Stimulated activated CD4-positive, alpha-beta T cell treated with anti-CD3 and anti-CD28 coated beads, Interleukin-4, amount 100 ng/mL, for 48 hours (primary cell): Measurements from ENCODE around the gene ANKMY1.

Experiments
- DNase-seq, 2 donors: peaks; one replicate each; pipeline ENCODE4 v3.0.0-alpha.2; 2020; ENCODE audit warnings: low read depth in 2 of 2

The ANKMY1 gene, protein sequence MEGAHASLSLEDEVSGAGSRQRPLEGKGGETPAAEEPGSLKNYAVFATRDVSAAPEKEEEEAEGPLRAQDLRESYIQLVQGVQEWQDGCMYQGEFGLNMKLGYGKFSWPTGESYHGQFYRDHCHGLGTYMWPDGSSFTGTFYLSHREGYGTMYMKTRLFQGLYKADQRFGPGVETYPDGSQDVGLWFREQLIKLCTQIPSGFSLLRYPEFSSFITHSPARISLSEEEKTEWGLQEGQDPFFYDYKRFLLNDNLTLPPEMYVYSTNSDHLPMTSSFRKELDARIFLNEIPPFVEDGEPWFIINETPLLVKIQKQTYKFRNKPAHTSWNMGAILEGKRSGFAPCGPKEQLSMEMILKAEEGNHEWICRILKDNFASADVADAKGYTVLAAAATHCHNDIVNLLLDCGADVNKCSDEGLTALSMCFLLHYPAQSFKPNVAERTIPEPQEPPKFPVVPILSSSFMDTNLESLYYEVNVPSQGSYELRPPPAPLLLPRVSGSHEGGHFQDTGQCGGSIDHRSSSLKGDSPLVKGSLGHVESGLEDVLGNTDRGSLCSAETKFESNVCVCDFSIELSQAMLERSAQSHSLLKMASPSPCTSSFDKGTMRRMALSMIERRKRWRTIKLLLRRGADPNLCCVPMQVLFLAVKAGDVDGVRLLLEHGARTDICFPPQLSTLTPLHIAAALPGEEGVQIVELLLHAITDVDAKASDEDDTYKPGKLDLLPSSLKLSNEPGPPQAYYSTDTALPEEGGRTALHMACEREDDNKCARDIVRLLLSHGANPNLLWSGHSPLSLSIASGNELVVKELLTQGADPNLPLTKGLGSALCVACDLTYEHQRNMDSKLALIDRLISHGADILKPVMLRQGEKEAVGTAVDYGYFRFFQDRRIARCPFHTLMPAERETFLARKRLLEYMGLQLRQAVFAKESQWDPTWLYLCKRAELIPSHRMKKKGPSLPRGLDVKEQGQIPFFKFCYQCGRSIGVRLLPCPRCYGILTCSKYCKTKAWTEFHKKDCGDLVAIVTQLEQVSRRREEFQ

DNA sequence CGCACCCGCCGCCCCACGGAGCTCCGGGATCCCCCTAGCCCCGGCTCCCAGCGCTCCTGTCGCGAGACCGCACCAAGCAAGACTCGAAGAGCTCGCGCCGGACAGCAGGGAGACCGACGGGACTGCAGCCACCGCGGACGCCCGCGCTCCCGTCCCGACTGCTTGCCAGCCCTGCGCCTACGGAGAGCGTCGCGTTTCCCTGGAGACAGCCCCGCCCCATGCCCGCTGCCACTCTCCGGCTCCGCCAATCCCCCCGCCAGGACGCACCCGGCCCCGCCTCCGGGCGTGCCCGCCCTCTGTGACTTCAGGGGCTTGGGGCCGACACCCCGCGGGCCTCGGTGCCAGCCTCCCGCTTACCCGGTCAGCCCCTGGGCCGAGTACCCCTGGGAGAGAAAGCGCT, at the start of gene ANKMY1:
Gene ANKMY1 (minus strand): TSS at position 181 of the 400 bp plus-strand sequence. CDS start 653 bp downstream, outside the sequence.
- peak; percentile 69 to 72 for DNase-seq

DNA sequence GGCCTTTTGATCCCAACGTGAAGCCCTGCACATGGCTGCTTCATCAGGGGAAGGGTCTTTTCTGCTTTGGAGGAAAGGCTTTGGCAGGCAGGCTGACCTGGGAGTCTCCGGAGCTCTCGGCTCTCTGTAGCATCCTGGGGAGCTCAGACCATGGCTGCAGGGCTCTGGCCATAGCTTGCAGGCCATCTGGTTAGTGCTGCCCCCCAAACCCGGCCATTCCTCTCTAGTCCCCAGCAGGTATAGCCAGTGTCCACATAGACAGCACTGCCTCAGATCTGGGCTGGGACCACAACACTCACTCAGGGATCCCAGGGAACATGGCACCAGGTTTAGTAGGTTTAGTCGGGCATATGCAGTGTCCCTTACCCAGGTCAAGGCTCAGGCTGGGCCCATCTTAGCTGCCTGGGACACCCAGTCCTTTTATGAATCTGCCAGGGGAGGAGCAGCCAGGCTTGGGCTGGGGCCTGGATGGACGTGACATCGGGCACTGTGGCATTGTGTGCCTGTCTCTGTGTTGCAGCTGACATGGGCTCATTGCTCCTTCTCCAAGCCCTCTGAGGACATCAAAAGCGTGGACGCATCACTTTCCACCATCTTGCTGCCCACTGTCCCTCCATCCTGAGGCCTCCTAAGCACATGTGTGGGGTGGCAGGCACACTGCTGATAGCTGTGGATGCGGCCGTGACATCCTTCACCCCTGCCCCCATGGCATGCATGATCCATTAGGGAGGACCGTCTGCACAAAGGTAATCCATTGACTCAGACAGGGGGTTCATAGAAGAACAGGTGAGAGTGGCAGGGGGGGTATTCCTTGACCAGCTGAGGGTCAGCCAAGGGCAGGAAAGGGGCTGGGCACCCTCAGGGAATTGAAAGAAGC, 48.3 kb upstream of the ANKMY1 start:
- DNase-seq, result no peak

DNA sequence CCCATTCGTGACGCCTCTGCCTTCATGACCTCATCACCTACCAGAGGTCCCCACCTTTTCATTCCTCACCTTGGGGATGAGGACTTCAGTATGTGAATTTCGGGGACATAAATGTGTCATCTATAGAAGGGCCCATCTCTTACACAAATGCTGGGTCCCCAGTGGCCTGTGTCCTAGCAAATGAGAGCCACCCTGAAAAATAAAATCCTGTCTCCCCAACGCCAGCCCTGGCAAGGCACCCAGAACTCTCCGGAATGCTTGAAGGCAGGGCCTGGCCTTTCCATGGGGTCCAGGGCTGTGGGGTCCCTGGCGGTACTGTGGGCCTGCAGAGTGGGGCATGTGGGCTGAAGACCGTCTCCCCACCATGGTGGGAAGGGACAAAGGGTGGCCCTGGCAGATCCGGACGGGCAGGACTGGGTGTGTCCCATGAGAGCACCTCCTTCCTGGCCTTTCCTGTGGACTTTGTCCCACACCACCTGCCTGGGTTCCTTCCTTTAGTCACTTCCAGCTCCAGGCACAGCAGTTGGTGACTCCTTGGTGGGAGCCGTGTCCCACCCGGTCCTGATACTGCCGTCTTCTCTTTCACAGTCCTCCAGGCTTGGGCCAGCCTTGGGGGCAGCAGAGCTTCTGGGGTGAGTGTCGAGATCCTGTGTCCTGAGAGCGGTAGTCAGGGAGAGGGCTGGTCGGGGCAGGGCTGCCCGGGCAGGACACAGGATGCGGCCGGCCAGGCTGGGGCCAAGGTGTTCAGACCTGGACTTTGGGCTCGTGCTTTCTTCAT, 47.3 kb upstream of the ANKMY1 start:
- no peak for DNase-seq

DNA sequence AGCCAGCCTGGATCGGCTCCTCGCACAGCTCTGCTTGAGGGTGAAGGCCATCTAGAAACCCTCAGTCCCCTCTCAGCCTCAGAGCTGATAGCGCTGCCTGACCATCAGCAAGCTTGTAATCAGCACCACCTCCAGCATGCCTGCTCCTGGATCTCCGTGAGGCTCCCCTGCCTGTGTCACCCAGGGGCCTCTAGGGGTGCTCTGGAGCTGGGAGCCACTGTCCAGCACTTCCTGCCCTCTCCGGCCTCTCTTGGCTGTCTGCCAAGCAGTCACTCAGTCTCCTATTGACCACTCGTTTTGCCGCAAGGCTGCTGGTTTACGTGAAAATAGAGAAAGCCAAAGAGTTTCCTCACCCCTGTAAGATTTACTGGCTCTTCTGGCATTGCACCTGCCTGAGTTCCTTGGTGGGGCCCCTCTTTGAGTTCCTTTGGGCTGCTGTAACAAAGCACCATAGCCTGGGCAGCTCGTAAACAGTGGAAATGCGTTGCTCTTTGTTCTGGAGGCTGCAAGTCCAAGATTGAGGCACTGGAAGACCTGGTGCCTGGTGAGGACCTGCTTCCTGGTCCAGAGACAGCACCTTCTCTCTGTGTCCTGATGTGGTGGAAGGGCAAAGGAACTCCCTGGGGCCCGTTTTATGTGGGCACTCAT, 46.6 kb upstream of the ANKMY1 start:
- no peak for DNase-seq

DNA sequence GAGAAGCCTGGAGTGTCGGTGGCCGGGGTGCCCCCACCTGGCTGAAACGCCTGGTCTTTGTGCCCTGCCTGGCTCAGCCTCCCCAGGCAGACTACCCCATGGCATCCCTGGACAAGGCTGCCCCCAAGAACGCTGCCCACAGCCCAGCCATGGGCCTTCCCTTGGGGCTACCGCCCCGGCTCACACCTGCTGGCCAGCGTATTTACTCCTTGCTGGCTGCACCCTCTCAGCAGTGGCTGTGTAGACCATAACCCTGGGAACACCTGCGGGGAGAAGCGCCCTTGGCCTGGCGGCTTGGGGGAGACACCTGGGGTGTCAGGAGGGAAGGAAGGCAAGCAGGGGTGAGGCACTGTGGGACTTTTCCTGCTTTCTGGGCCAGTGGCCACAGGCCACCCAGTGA, 46.1 kb upstream of the ANKMY1 start:
- DNase-seq, result no peak

DNA sequence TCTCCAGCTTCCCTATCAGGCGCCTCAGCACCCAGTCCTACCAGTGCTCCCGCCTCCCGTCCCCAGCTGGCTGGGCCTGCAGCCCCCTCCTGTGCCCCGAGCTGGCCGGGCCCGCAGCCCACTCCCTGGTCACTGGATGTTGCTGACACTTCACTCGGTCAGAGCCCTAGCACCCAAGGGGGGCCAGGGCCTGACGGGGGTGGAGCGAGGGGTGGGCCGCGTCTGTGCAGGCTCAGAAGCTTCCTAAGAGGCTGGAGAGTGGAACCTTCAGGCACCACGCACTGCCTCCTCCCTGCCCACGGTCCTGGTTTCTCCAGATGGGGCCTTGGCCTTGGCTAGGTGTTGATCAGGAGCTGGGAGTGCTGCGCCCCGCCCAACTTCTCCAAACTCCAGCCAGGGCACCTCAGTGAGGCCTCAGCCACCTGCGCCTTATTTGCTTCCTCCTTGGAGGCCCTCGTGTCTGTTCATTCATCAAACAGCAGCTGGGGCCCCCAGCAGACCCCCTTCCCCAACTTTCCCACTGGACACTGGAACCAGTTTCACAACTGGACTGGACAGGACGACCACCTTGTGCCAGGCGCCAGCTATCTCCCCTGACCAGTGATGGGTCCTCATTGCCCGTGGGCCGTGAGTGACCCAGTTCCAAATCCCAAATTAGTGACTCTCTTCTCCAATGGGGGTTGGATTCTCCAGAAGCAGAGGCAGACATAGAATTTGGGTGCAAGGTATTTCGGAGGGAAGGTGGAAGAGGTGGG, 45.5 kb upstream of the ANKMY1 start:
- no peak for DNase-seq

DNA sequence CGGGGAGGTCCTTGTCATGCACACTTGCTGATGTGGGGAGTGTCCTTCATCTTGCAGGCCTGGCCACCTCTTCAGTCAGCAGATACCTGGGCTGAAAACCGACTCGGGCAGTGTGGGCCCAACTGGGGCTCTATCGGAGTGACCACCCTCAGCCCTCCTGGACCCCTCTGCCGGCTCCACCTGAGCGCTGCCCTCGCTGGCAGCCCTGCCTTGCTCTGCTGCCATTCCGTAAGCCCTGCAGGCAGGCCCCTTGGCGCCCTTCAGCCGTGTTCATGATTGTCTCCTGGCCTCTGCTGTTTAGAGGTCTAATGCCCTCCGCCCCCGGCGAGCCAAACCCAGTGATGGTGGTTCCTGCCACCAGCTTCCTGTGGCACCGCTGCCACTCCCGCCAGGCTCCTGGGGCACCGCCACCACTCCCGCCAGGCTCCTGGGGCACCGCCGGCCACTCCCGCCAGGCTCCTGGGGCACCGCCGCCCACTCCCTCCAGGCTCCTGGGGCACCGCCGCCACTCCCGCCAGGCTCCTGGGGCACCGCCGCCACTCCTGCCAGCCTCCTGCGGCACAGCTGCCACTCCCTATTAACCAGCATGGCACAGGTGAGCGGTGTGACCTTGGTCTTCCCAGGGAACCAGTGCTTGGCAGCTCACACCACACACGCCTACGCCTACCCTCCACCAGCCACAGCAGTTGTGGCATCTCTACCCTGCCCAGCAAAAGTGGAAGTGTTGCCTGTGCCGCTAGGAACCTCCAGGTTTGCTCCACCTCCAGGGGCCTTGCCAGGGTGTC, 44.7 kb upstream of the ANKMY1 start:
- no peak for DNase-seq

DNA sequence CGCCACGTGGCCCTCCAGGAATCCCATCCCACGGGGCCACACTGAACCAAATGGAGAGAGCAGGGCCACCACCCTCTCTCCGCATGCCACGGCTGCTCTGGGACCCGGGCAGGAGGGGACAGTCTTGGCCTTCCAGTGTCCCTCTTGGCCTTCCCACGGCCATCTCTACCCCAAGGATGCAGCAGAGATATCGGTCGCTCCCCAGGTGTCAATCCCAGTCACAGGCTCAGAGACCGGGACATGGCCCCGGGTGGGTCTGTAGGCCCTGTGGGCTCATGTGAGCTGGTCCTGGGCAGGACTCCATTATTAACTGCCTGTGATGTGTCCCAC, 44.0 kb upstream of the ANKMY1 start:
- no peak for DNase-seq

DNA sequence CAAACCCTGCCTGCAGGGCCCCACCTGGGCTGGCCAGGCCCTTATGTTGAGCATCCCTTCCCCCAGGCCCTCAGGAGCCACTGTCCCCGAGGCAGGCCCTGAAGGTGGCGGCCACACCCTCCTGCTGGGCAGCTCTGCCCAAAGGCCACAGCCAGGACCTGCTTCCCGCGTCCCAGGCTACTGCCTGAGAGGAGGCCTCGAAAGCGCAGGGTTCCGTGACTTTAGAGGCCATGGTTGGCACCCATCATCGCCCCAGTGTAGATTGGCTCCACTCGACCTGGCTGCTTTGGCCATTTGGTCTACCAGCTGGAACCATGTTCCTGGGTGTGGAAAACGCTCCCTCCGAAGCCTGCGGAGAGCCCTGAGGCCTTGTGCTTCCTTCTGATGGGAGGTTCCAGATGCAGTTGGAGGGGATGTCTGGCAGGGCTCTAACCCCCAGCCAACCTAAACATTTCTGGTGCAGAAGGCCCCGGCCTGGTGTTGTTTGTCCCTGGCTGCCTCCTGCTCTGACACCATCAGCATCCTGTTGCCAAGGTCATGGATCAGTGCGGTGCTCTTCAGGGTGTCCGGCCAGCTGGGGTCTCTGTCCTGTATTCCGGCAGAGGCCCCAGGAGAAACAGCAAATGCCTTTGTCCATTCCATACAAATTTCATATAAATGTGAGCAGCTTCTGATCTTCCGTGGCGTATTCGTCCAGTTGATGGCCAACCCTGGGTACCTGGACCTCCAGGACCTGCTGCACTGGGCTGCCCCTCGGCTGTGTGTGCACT, 43.5 kb upstream of the ANKMY1 start:
- no peak for DNase-seq

DNA sequence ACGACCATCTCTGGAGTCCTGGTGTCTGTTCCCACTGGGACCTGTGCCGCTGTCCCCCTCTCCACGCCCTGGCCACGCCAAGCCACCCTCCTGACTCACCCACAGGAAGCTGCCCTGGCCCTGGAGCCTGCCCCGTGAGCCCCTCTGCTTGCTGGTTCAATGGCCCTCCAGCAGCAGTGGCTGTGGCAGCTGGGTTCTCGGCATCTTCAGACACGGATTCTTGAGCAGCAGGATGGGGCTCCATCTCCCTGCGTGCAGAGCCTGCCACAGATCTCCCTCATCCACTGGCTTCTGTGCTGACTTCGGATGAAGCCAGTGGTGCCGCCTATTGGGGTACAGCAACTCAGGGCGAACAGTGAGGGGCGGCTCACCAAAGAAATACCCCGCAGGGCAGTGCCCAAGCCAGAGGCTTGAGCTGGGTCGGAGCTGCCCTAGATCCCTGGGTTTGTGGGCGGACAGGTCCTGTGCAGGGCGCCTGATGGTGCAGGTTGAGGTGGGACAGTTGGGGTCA, 42.7 kb upstream of the ANKMY1 start:
- DNase-seq, result no peak

DNA sequence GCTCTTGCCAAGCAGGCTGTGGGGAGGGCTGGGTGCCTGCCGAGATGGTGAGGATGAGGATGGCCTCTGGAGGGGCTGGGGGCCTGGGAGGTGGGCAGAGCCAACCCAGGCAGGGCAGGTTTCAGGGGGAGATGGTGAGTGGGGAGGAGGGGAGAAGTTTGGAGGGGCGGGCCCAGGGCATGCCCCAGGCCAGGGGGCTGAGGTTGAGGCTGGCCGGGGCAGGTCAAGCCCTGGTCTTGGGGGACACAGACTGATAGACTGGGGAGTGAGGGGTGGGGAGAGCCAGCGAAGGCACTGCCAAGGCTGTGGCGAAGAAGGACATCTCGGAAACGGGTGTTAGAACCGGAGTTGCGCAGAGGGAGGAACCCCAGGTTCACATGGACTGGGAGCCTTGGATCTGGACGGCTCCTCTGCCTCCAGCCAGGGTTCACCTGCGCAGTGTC, 41.4 kb upstream of the ANKMY1 start:
- no peak for DNase-seq

DNA sequence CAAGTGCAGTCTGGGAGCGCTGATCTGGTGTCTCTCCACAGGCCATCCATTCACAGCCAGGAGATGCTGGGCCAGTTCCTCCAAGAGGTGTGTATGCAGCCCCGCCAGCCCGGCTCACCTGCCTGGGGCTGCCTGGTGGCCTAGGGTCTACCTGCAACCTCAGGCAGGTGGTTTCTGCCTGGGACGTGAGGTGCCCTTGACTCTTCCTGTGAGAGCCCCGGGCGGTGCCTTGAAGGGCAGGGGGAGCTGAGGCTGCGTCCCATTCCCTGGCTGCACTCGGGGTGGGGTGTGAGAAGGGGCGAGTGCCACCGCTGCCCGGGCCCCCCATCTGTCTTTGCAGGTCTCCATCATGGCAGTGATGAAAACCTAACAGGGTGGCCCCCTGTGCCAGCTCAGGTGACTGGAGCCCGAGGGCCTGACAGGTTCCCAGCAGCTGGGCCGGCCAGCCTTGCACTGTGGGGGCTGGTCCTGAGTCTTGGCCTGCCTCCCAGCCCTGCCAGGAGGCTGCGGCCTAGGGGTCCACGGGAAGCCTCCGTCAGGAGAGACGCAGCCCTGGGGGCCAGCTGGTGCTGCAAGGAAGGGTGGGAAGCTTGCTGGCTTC, 40.6 kb upstream of the ANKMY1 start:
- no peak for DNase-seq

DNA sequence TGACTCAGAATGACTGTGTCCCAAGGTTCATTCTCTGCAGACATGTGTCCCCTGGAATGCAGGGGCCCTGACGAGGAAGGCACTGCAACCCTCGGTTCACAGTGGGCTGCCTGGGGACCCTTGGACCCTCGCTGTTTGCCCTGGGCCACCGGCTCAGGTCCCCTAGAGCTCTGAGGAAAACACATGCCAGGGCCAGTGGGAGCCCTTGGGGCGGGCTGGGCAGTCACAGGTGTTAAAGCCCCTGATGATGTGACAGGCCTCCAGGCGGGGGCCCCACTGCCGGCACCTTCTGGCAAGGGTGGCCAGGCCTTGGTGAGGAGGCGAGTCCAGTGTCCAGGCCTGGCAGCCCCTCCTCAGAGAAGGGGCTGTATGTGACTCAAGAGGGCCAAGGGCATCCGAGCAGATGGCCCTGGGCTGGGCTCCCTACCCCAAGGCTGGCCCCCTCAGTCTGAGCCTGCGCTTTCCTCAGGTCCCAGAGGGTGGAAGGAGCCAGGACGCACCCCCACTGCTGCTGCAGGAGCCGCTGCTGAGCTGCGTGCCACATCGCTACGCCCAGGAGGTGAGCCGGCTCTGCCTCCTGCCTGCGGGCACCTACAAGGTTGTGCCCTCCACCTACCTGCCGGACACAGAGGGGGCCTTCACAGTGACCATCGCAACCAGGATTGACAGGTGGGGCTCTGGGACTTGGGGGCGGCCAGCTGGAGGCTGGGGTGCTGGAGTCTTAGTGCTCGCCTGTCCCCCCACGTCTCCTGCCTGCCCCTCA, 39.8 kb upstream of the ANKMY1 start:
- DNase-seq, result no peak

DNA sequence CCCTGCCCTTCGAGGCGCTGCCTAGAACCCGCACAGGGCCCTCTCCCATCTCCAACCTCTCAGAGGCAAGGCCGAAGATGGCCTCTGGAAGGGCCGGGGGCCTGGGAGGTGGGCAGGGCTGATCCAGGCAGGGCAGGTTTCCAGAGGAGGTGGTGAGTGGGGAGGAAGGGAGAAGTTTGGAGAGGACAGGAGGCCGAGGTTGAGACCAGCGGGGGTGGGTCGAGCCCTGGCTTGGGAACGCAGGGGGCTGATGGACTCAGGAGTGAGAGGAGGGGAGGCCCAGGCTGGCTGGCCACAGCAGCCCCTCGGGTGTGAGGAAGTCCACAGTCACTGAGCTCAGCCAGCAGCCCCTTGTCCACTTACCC, 39.2 kb upstream of the ANKMY1 start:
- DNase-seq, result no peak

DNA sequence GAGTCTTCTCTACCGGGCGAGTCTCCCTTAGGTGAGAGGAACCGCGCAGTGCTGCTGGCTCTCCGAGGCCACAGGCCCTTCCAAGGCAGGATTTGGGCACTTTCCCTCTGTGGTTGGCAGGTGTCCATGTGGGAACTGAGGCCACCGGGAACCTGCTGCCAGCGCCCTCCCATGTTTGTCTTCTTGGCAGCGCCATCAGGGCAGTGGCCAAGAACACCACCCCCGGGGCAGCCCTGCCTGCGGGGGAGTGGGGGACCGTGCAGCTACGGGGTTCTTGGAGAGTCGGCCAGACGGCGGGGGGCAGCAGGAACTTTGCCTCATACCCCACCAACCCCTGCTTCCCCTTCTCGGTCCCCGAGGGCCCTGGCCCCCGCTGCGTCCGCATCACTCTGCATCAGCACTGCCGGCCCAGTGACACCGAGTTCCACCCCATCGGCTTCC, 38.7 kb upstream of the ANKMY1 start:
- no peak for DNase-seq

DNA sequence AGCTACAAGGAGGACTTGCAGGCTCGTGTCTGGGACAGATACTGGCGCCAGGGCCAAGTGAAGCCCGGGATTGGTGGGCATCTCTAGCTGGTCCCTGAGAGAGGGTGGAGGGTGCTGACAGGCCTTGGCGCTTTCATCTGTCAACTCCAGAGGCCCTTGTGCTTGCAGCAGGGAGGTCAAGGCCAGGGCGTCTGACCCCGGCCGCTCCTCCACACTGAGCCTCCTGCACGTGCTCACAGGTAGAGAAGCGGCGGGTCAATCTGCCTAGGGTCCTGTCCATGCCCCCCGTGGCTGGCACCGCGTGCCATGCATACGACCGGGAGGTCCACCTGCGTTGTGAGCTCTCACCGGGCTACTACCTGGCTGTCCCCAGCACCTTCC, 38.3 kb upstream of the ANKMY1 start:
- DNase-seq, result no peak
